HG02610 (cell line): Measurements from ENCODE around the gene NELL1.
"Not testable (repeated sequence)": the region's sequence is repeated elsewhere in the genome, so short reads cannot be mapped to it uniquely, and the experiment has no call there.

Source experiments
- ATAC-seq: cut with Tn5 transposase; IDR thresholded peaks from one replicate; pipeline ENCODE4 v1.9.1; 2021; ENCODE audit warnings: mild to moderate bottlenecking, moderate library complexity; ENCODE audit not compliant: unreplicated experiment

Gene NELL1

GRCh38 chr11:21088930-21089329 lies 419.5 kb downstream of the NELL1 start:
- ATAC-seq = no peak

GRCh38 chr11:21104641-21105040 lies 435.3 kb downstream of the NELL1 start:
- ATAC-seq = no peak

GRCh38 chr11:21105196-21105917 lies 436.0 kb downstream of the NELL1 start:
- ATAC-seq = no peak

- no peak for ATAC-seq
Measured at GRCh38 chr11:21109341-21109740, 440.0 kb downstream of the NELL1 start.

- ATAC-seq = no peak
Measured at GRCh38 chr11:21110415-21110814, 441.0 kb downstream of the NELL1 start.

GRCh38 chr11:21113876-21114275 lies 444.5 kb downstream of the NELL1 start:
- no peak for ATAC-seq

- no peak for ATAC-seq
Measured at GRCh38 chr11:21116009-21116408, 446.6 kb downstream of the NELL1 start.

GRCh38 chr11:21119411-21119810 lies 450.0 kb downstream of the NELL1 start:
- no peak for ATAC-seq

- ATAC-seq = no peak
Measured at GRCh38 chr11:21121991-21122390, 452.6 kb downstream of the NELL1 start.

- ATAC-seq = no peak
Measured at GRCh38 chr11:21122523-21122922, 453.1 kb downstream of the NELL1 start.

GRCh38 chr11:21132146-21132720 lies 462.8 kb downstream of the NELL1 start:
- ATAC-seq = no peak

GRCh38 chr11:21133244-21133643 lies 463.9 kb downstream of the NELL1 start:
- no peak for ATAC-seq

GRCh38 chr11:21133722-21134121 lies 464.3 kb downstream of the NELL1 start:
- no peak for ATAC-seq

- ATAC-seq = no peak
Measured at GRCh38 chr11:21137803-21138202, 468.4 kb downstream of the NELL1 start.

- ATAC-seq = not testable (repeated sequence)
Measured at GRCh38 chr11:21141557-21141956, 472.2 kb downstream of the NELL1 start.

- ATAC-seq = no peak
Measured at GRCh38 chr11:21142007-21142406, 472.6 kb downstream of the NELL1 start.

GRCh38 chr11:21144531-21144930 lies 475.1 kb downstream of the NELL1 start:
- no peak for ATAC-seq

GRCh38 chr11:21148376-21148775 lies 479.0 kb downstream of the NELL1 start:
- no peak for ATAC-seq

GRCh38 chr11:21160140-21160539 lies 490.8 kb downstream of the NELL1 start:
- ATAC-seq = no peak

- no peak for ATAC-seq
Measured at GRCh38 chr11:21169639-21170038, 500.3 kb downstream of the NELL1 start.

GRCh38 chr11:21173476-21173875 lies 504.1 kb downstream of the NELL1 start:
- no peak for ATAC-seq

- no peak for ATAC-seq
Measured at GRCh38 chr11:21174781-21175180, 505.4 kb downstream of the NELL1 start.

- no peak for ATAC-seq
Measured at GRCh38 chr11:21177379-21177778, 508.0 kb downstream of the NELL1 start.
